NCI-H146 treated with DMSO at 0.1 percent for 48 hours (cell line): ENCODE data around the gene LRMDA.

ENCODE experiments used
- DNase-seq: peaks from one replicate; lab custom pipeline; 2025; ENCODE audit not compliant: unreplicated experiment; lab: John Stamatoyannopoulos, UW

LRMDA gene

GRCh38 chr10:76341740-76342139 lies 910.3 kb downstream of the LRMDA start:
- no peak for DNase-seq

GRCh38 chr10:76342996-76343395 lies 911.6 kb downstream of the LRMDA start:
- no peak for DNase-seq

GRCh38 chr10:76347832-76348231 lies 916.4 kb downstream of the LRMDA start:
- no peak for DNase-seq

- no peak for DNase-seq
Measured at GRCh38 chr10:76350583-76350982, 919.2 kb downstream of the LRMDA start.

GRCh38 chr10:76352300-76352699 lies 920.9 kb downstream of the LRMDA start:
- DNase-seq: no peak

- DNase-seq: no peak
Measured at GRCh38 chr10:76353237-76353851, 921.9 kb downstream of the LRMDA start.

- DNase-seq: no peak
Measured at GRCh38 chr10:76354212-76354738, 922.9 kb downstream of the LRMDA start.

- DNase-seq: no peak
Measured at GRCh38 chr10:76354921-76355320, 923.5 kb downstream of the LRMDA start.

GRCh38 chr10:76356557-76356956 lies 925.1 kb downstream of the LRMDA start:
- no peak for DNase-seq

- no peak for DNase-seq
Measured at GRCh38 chr10:76357726-76358415, 926.4 kb downstream of the LRMDA start.

- no peak for DNase-seq
Measured at GRCh38 chr10:76358743-76359395, 927.4 kb downstream of the LRMDA start.

GRCh38 chr10:76375761-76376160 lies 944.3 kb downstream of the LRMDA start:
- DNase-seq: no peak

GRCh38 chr10:76382381-76382851 lies 951.0 kb downstream of the LRMDA start:
- DNase-seq: no peak

GRCh38 chr10:76388321-76389023 lies 957.0 kb downstream of the LRMDA start:
- no peak for DNase-seq

- no peak for DNase-seq
Measured at GRCh38 chr10:76393875-76394706, 962.7 kb downstream of the LRMDA start.

GRCh38 chr10:76394707-76395042 lies 963.3 kb downstream of the LRMDA start:
- DNase-seq: no peak

- DNase-seq: no peak
Measured at GRCh38 chr10:76395251-76395650, 963.8 kb downstream of the LRMDA start.

GRCh38 chr10:76396134-76396533 lies 964.7 kb downstream of the LRMDA start:
- DNase-seq: no peak

GRCh38 chr10:76397181-76398042 lies 966.0 kb downstream of the LRMDA start:
- DNase-seq: no peak
